GM19455 (cell line): ENCODE data around the gene MRPS15.
A peak's percentile ranks its signal among the peaks of the same experiment; 100 is the strongest.

Experiments used
- ATAC-seq: cut with Tn5 transposase; IDR thresholded peaks from one replicate; pipeline ENCODE4 v1.9.1; 2021; ENCODE audit not compliant: unreplicated experiment

The MRPS15 gene

GRCh38 chr1:36463463-36463802, 751 bp downstream of the MRPS15 start:
- ATAC-seq = no peak

GRCh38 chr1:36458910-36459309, 5.3 kb downstream of the MRPS15 start:
- no peak for ATAC-seq

GRCh38 chr1:36457691-36458090, 6.5 kb downstream of the MRPS15 start:
- ATAC-seq = no peak

- no peak for ATAC-seq
Observed at GRCh38 chr1:36456391-36456928, 7.7 kb downstream of the MRPS15 start.

DNA sequence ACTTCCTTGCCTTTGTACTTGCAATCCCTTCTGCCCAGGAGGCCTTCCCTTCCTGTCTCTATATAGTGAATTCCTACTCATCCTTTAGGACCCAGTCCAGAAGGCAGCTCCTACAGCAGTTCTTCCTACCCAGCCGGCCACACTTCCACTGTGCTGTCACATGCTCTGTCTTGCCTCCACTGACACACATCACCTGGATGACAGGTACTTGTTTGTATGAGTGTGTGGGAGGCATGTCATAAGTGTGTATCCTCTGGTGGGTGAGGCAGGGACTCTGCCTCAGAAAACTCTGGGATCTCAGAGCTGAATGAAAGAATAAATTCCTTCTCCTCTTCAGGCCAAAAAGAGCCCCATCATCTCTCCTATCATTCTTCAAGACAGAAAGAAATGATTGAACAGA, 8.8 kb downstream of the MRPS15 start:
- ATAC-seq = no peak

DNA sequence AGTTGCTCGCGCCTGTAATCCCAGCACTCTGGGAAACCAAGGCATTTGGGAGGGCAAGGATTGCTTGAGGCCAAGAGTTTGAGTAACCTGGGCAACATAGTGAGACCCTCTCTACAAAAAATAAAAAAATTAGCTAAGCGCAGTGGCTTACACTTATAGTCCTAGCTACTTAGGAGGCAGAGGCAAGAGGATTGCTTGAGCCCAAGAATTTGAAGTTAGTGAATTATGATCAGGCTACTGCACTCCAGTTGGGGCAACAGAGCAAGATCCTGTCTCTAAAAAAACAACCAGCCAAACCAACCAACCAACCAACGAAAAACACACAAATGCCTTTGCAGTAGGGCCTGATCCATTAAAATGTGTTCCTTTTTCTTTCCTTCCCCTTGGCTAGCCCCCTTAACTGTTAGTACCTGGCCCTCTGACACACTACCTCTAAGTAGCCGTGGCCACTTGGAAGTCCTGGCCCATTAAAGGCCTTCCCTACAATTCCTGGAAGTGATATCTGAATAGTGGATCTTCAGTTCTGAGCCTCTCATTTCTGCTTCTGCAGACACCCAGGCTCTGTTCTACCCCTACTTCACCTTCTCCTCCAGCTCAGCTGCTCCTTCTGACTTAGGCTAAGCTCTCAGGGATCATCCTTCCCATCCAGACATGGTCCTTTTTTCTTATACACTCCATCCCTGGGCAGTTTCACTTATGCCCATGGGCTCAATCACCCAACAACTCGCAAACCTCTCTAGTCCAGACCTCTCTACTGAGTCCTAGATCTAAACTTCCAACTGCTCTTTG, 10.4 kb downstream of the MRPS15 start:
- ATAC-seq = no peak

DNA sequence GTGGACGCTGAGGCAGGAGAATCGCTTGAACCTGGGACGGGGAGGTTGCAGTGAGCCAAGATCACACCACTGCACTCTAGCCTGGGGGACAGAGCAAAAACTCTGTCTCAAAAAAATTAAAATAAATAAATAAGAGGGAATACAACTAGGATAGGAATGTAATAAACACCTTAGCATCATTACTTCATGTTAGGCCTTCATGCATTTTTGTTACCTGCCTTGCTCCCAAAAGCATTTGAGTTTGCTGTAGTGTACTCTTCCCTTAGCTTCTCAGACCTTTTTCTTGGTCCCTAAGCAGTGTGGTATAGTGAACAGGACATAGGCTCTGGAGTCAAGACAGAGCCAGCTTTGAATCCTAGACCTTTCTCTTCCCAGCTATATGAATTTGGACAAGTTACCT, 11.1 kb downstream of the MRPS15 start:
- no peak for ATAC-seq

DNA sequence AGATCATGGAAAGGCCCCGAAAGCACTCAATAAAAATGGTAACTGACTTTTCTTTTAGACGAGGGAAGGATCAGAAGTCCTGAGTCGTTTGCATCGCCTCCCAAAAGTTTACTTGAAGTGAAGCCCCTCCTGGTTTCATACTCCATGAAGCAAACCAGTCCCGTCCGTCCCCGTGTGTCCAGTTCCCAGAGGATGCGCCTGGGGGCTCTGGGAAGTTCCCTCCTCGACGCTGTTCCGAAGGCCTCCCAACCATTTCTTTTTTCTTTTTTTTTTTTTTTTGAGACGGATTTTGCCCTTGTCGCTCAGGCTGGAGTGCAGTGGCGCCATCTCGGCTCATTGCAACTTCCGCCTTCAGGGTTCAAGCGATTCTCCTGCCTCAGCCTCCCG, 13.3 kb downstream of the MRPS15 start:
- ATAC-seq = no peak

GRCh38 chr1:36450270-36450918, 13.8 kb downstream of the MRPS15 start, which contains the start of gene OSCP1:
TSS of gene OSCP1 (minus strand) at chr1:36450451. CDS start at chr1:36450369, 82 bp downstream.
- ATAC-seq = peak; percentile 98

- ATAC-seq = no peak
Observed at GRCh38 chr1:36448530-36449056, 15.6 kb downstream of the MRPS15 start.

DNA sequence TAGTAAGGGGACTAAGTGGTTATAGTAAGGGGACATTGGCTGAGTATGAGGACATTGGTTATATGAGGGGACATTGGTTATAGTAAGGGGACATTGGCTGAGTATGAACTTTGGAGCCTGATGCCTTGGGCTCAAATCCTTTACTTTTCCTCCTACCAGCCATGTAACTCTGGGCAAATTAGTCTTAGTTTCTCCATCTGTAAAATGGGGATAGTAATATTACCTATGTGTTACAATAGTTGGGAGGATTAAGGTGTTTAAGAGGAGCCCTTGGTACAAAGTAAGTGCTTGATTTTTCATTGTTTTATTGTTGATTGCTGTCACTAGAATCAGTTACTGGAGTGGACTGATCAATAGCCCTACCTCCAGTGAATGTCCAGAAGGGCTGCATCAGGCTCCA, 16.7 kb downstream of the MRPS15 start:
- no peak for ATAC-seq

- no peak for ATAC-seq
Observed at GRCh38 chr1:36446746-36447145, 17.4 kb downstream of the MRPS15 start.

GRCh38 chr1:36446271-36446670, 17.9 kb downstream of the MRPS15 start:
- no peak for ATAC-seq

- ATAC-seq = no peak
Observed at GRCh38 chr1:36443297-36443696, 20.9 kb downstream of the MRPS15 start.

- no peak for ATAC-seq
Observed at GRCh38 chr1:36442337-36442736, 21.8 kb downstream of the MRPS15 start.

- ATAC-seq = no peak
Observed at GRCh38 chr1:36440646-36441045, 23.5 kb downstream of the MRPS15 start.

- no peak for ATAC-seq
Observed at GRCh38 chr1:36440044-36440443, 24.1 kb downstream of the MRPS15 start.

GRCh38 chr1:36438715-36439114, 25.5 kb downstream of the MRPS15 start:
- no peak for ATAC-seq

DNA sequence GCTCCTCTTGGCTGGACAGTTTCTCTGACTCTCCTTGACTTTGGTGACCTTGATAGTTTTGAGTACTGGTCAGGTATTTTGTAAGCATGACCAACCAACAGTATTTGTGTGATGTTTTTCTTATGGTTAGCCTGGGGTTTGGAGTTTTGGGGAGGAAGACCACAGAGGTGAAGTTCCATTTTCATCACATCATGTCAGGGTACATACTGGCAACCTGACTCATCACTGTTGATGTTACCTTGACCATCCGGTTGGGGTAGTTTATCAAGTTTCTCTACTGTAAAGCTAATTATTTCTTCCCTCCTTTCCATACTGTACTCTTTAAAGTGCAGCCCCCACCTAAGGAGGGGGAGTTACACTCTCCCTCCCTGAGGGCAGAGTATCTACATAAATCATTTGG, 27.4 kb downstream of the MRPS15 start:
- ATAC-seq = no peak

GRCh38 chr1:36433102-36433501, 31.1 kb downstream of the MRPS15 start:
- no peak for ATAC-seq

DNA sequence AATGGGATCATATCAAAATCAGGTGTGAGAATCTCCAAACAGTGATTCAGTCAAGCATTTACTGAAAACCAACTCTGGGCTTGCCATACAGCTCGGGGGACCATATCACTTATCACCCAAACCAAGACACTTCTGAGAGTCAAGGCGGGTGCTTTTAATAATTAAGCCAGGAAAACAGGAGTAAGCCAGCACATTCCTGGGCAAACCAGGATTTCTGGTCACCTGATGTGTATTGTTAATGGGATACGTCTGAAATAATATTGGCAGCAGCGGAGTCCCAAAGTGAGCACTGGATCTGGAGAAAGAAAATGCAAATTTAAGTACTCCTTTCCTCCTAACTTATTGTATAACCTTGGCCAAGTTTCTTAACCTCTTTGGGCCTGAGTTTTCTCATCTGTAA, 31.6 kb downstream of the MRPS15 start:
- ATAC-seq = no peak

- no peak for ATAC-seq
Observed at GRCh38 chr1:36425791-36426190, 38.4 kb downstream of the MRPS15 start.
